Activated CD8-positive, alpha-beta T cell treated with anti-CD3 and anti-CD28 coated beads for 36 hours (primary cell): ENCODE measurements around the gene KIAA1328. TPM values are rescaled to one million over a fixed set of nuclear protein-coding genes. Genes with fewer than 3 reads are reported as not detected.

ENCODE experiments used
- ATAC-seq: fragments of 200-7000 bp; cut with Tn5 transposase; one replicate; pipeline ENCODE4 v1.10.0; 2021; ENCODE audit warnings: mild to moderate bottlenecking, moderate library complexity
- CTCF ChIA-PET: fragments of 350-600 bp; sonication (Branson Sonifier 250); formaldehyde crosslinking; loops from one replicate; lab custom pipeline; 2021; ENCODE audit warnings: antibody characterized with exemption; lab: Charles Lee
- POLR2A ChIA-PET: fragments of 350-600 bp; sonication (Branson Sonifier 250); formaldehyde crosslinking; loops from one replicate; lab custom pipeline; 2021; ENCODE audit warnings: antibody characterized with exemption; lab: Charles Lee
- DNase-seq: peaks from one replicate; pipeline ENCODE4 v3.0.0-alpha.2; 2020
- H3K27ac Mint-ChIP-seq: one replicate; pipeline ENCODE4 v1.8.0; 2021; ENCODE audit warnings: mild to moderate bottlenecking, mixed read lengths
- H3K27me3 Mint-ChIP-seq: one replicate; pipeline ENCODE4 v1.8.0; 2021; ENCODE audit warnings: mixed read lengths
- H3K36me3 Mint-ChIP-seq: one replicate; pipeline ENCODE4 v1.8.0; 2021; ENCODE audit warnings: low read depth, mixed read lengths
- H3K4me1 Mint-ChIP-seq: one replicate; pipeline ENCODE4 v1.8.0; 2021; ENCODE audit warnings: low read depth, mixed read lengths
- H3K4me3 Mint-ChIP-seq: one replicate; pipeline ENCODE4 v1.8.0; 2021; ENCODE audit warnings: mild to moderate bottlenecking, moderate library complexity, mixed read lengths
- H3K9me3 Mint-ChIP-seq: one replicate; pipeline ENCODE4 v1.8.0; 2021; ENCODE audit warnings: mixed read lengths
- CTCF ChIP-seq: fragments of 200-600 bp; IDR thresholded peaks from one replicate; pipeline ENCODE4 v1.8.0; 2022; ENCODE audit warnings: antibody characterized with exemption, mild to moderate bottlenecking
- intact Hi-C: fragments of 100-400 bp; cut with micrococcal nuclease; formaldehyde crosslinking; loops from one replicate; pipeline ENCODE4 v1.10.0; 2022
- total RNA-seq, 2 experiments: library from RNA; stranded (reverse); gene quantifications; one replicate each; pipeline ENCODE4 v1.2.3, GENCODE V29; 2021

KIAA1328 gene
- total RNA-seq, 2 experiments from 2014 or later, result 5.9 to 6.1 TPM

- DNase-seq (peak; percentile 33), ATAC-seq (peak; percentile 92)
- Mint-ChIP-seq H3K4me3 (no peak overlapping the region), H3K9me3 (no peaks in the 10 kb centered on the region), H3K36me3 (peaks cover 29% of the 10 kb centered on the region), H3K27me3 (no peaks in the 10 kb centered on the region), H3K27ac (no peak overlapping the region), H3K4me1 (peaks cover 11% of the 10 kb centered on the region)
- CTCF ChIA-PET, result interaction anchor here (0.7 to 5.2 kb wide), 14 partner anchors 9 to 122 kb away, joined by 3 to 58 read pairs (median 6); partner anchors contain the start of genes KIAA1328 and TPGS2
- POLR2A ChIA-PET, result no interaction called here
- intact Hi-C loops, result loop anchor here (2.0 to 10.0 kb wide), 2 partner anchors 65 to 121 kb away; no protein-coding TSS in a partner anchor
- TF ChIP-seq CTCF, result peak; percentile 82
Observed at GRCh38 chr18:36809590-36810381, 19.1 kb upstream of the KIAA1328 start.

GRCh38 chr18:36811430-36811829, 17.5 kb upstream of the KIAA1328 start:
- CTCF ChIA-PET, result interaction anchor here (0.6 to 2.6 kb wide), 7 partner anchors 10 to 1229 kb away, joined by 3 to 22 read pairs (median 6); partner anchors contain the start of genes KIAA1328 and TPGS2
- Mint-ChIP-seq H3K4me1 (peaks cover 12% of the 10 kb centered on the region), H3K9me3 (no peaks in the 10 kb centered on the region), H3K36me3 (peaks cover 18% of the 10 kb centered on the region), H3K27ac (no peak overlapping the region), H3K4me3 (no peak overlapping the region), H3K27me3 (no peaks in the 10 kb centered on the region)
- intact Hi-C loops, result no loop called here
- no peak for TF ChIP-seq CTCF
- DNase-seq (no peak), ATAC-seq (no peak)
- POLR2A ChIA-PET, result no interaction called here

GRCh38 chr18:36811955-36812354, 17.0 kb upstream of the KIAA1328 start:
- CTCF ChIA-PET, result interaction anchor here (0.6 to 2.6 kb wide), 3 partner anchors 11 to 1230 kb away, joined by 3 to 22 read pairs (median 3); no protein-coding TSS in a partner anchor
- intact Hi-C loops, result no loop called here
- Mint-ChIP-seq H3K27me3 (no peaks in the 10 kb centered on the region), H3K9me3 (no peaks in the 10 kb centered on the region), H3K36me3 (peaks cover 18% of the 10 kb centered on the region), H3K4me1 (peaks cover 12% of the 10 kb centered on the region), H3K27ac (no peak overlapping the region), H3K4me3 (no peak overlapping the region)
- DNase-seq (no peak), ATAC-seq (no peak)
- TF ChIP-seq CTCF, result no peak
- POLR2A ChIA-PET, result no interaction called here

GRCh38 chr18:36812678-36813077, 16.2 kb upstream of the KIAA1328 start:
- Mint-ChIP-seq H3K27me3 (no peaks in the 10 kb centered on the region), H3K4me3 (no peak overlapping the region), H3K9me3 (no peaks in the 10 kb centered on the region), H3K36me3 (peaks cover 16% of the 10 kb centered on the region), H3K4me1 (peaks cover 12% of the 10 kb centered on the region), H3K27ac (no peak overlapping the region)
- DNase-seq, result no peak
- CTCF ChIA-PET, result interaction anchor here (0.9 to 2.6 kb wide), 2 partner anchors 17 to 125 kb away, joined by 3 to 22 read pairs; no protein-coding TSS in a partner anchor
- ATAC-seq, result no peak
- no peak for TF ChIP-seq CTCF
- POLR2A ChIA-PET, result no interaction called here
- intact Hi-C loops, result no loop called here
